HG03565 (cell line): ENCODE results near the gene APOL2.
"Not testable (repeated sequence)": the region's sequence is repeated elsewhere in the genome, so short reads cannot be mapped to it uniquely, and the experiment has no call there.

Experiments
- ATAC-seq: cut with Tn5 transposase; IDR thresholded peaks from one replicate; pipeline ENCODE4 v1.9.1; 2021; ENCODE audit warnings: mild to moderate bottlenecking, moderate library complexity; ENCODE audit not compliant: unreplicated experiment

APOL2 gene

GRCh38 chr22:36244522-36245391, 5.4 kb upstream of the APOL2 start:
- no peak for ATAC-seq

- no peak for ATAC-seq
Measured at GRCh38 chr22:36243986-36244385, 4.7 kb upstream of the APOL2 start.

- no peak for ATAC-seq
Measured at GRCh38 chr22:36239150-36239400, 252 bp downstream of the APOL2 start.

GRCh38 chr22:36238373-36239149, 766 bp downstream of the APOL2 start:
- ATAC-seq = no peak

- no peak for ATAC-seq
Measured at GRCh38 chr22:36237462-36238372, 1.6 kb downstream of the APOL2 start.

GRCh38 chr22:36236388-36237319, 2.7 kb downstream of the APOL2 start:
- no peak for ATAC-seq

GRCh38 chr22:36235585-36235984, 3.7 kb downstream of the APOL2 start:
- ATAC-seq = no peak

GRCh38 chr22:36234919-36235318, 4.4 kb downstream of the APOL2 start:
- ATAC-seq = no peak

GRCh38 chr22:36234213-36234612, 5.1 kb downstream of the APOL2 start:
- no peak for ATAC-seq

- no peak for ATAC-seq
Measured at GRCh38 chr22:36233796-36234195, 5.5 kb downstream of the APOL2 start.

GRCh38 chr22:36232715-36233401, 6.5 kb downstream of the APOL2 start:
- no peak for ATAC-seq

GRCh38 chr22:36231051-36231450, 8.3 kb downstream of the APOL2 start:
- not testable (repeated sequence) for ATAC-seq

- not testable (repeated sequence) for ATAC-seq
Measured at GRCh38 chr22:36229649-36230048, 9.7 kb downstream of the APOL2 start.

GRCh38 chr22:36228944-36229343, 10.4 kb downstream of the APOL2 start:
- ATAC-seq = no peak

- ATAC-seq = not testable (repeated sequence)
Measured at GRCh38 chr22:36228369-36228768, 11.0 kb downstream of the APOL2 start.

- no peak for ATAC-seq
Measured at GRCh38 chr22:36227806-36228205, 11.5 kb downstream of the APOL2 start.

GRCh38 chr22:36227396-36227795, 11.9 kb downstream of the APOL2 start:
- no peak for ATAC-seq

GRCh38 chr22:36226189-36226588, 13.1 kb downstream of the APOL2 start:
- no peak for ATAC-seq

- no peak for ATAC-seq
Measured at GRCh38 chr22:36225333-36225922, 13.9 kb downstream of the APOL2 start.
